Uterus (tissue), 4 donors: ENCODE data around the gene CDC27. TPM values are rescaled to one million over a fixed set of nuclear protein-coding genes. Genes with fewer than 3 reads are reported as not detected.
A peak's percentile ranks its signal among the peaks of the same experiment; 100 is the strongest.

Experiments used
- DNase-seq, 2 donors: peaks; one replicate each; pipeline ENCODE4 v3.0.0-alpha.2; 2019 to 2020
- H3K27ac ChIP-seq, 2 donors: fragments of 200-600 bp; sonication (generic); 1 replicate in 1 of 2; 2 replicates in 1 of 2; pipeline ENCODE4 v1.5.1; 2016 to 2018
- H3K27me3 ChIP-seq, 2 donors: fragments of 200-600 bp; sonication (generic); one replicate each; pipeline ENCODE4 v1.5.1; 2018 to 2019; ENCODE audit warnings: control low read depth in 1 of 2
- H3K36me3 ChIP-seq, 2 donors: fragments of 200-600 bp; sonication (generic); one replicate each; pipeline ENCODE4 v1.5.1; 2019; ENCODE audit warnings: control low read depth in 1 of 2
- H3K4me1 ChIP-seq, 2 donors: fragments of 200-600 bp; sonication (generic); one replicate each; pipeline ENCODE4 v1.5.1; 2018 to 2019; ENCODE audit warnings: control low read depth in 1 of 2
- H3K4me3 ChIP-seq, 2 donors: fragments of 200-600 bp; sonication (generic); 1 replicate in 1 of 2; 2 replicates in 1 of 2; pipeline ENCODE4 v1.5.1; 2018 to 2019; ENCODE audit warnings: mild to moderate bottlenecking in 1 of 2
- H3K9me3 ChIP-seq, 2 donors: fragments of 200-600 bp; sonication (generic); one replicate each; pipeline ENCODE4 v1.5.1; 2019; ENCODE audit warnings: control low read depth in 1 of 2
- CTCF ChIP-seq, 4 experiments: fragments of 200-600 bp in 2 of 4; fragments of 450-650 bp in 2 of 4; sonication (generic) in 2 of 4; IDR thresholded peaks; one replicate each; pipeline ENCODE4 v1.5.1; 2016 to 2019; ENCODE audit warnings: antibody characterized with exemption in 4 of 4, mild to moderate bottlenecking in 2 of 4, moderate library complexity in 1 of 4
- POLR2A ChIP-seq, 2 donors: fragments of 450-650 bp; IDR thresholded peaks; one replicate each; pipeline ENCODE4 v1.6.1; 2016; ENCODE audit warnings: antibody characterized with exemption in 2 of 2, mild to moderate bottlenecking in 1 of 2, moderate library complexity in 1 of 2
- intact Hi-C: fragments of 100-400 bp; cut with DNase I; formaldehyde crosslinking; loops from one replicate; pipeline ENCODE4 v1.15.1; 2023; ENCODE audit warnings: low total_unique reads
- total RNA-seq, 4 donors: library from RNA; depleted of rRNA in 3 of 4; stranded (reverse); fragments of >200 nt in 3 of 4; gene quantifications; one replicate each; pipeline versions ENCODE4 v1.1.0 to v1.2.4, GENCODE V29; 2014 to 2023
- donor health status: DM: yes; HTN: yes; CAD: no.

The CDC27 gene
- total RNA-seq, 4 donors from 2014 or later = 87.1 to 129 (median 108) TPM

- peak in 1 of 4 experiments; percentile 12 for TF ChIP-seq CTCF (IDR thresholded peaks at IDR 0.05)
- peak in 1 of 2 donors; percentile 59 for TF ChIP-seq POLR2A (IDR thresholded peaks at IDR 0.05)
- Histone ChIP-seq H3K27me3 (no peaks in the 10 kb centered on the region), H3K36me3 (no peaks in the 10 kb centered on the region), H3K4me3 (peak overlapping the region; percentile 69 to 97), H3K9me3 (no peaks in the 10 kb centered on the region), H3K4me1 (no peaks in the 10 kb centered on the region), H3K27ac (peak overlapping the region; percentile 75 to 88)
- DNase-seq = peak; percentile 94 to 97
- intact Hi-C loops = no loop called here
Measured at GRCh38 chr17:47099987-47100711, 88.9 kb downstream of the CDC27 start.

GRCh38 chr17:47099451-47099986 is 89.6 kb downstream of the CDC27 start:
- Histone ChIP-seq H3K9me3 (no peaks in the 10 kb centered on the region), H3K27ac (peak overlapping the region; percentile 75 to 88), H3K4me3 (peak overlapping the region; percentile 69 to 97), H3K27me3 (no peaks in the 10 kb centered on the region), H3K4me1 (no peaks in the 10 kb centered on the region), H3K36me3 (no peaks in the 10 kb centered on the region)
- no peak for DNase-seq
- TF ChIP-seq CTCF (IDR thresholded peaks at IDR 0.05) (no peak), POLR2A (IDR thresholded peaks at IDR 0.05) (no peak)
- intact Hi-C loops = no loop called here

- intact Hi-C loops = no loop called here
- no peak for TF ChIP-seq CTCF (IDR thresholded peaks at IDR 0.05)
- TF ChIP-seq POLR2A (IDR thresholded peaks at IDR 0.05) = no peak
- no peaks in the 10 kb centered on the region for H3K27me3 ChIP-seq
- H3K4me1 ChIP-seq = no peaks in the 10 kb centered on the region
- no peaks in the 10 kb centered on the region for H3K36me3 ChIP-seq
- H3K27ac ChIP-seq = no peak overlapping the region
- H3K4me3 ChIP-seq = no peak overlapping the region
- DNase-seq = no peak
- no peaks in the 10 kb centered on the region for H3K9me3 ChIP-seq
Measured at GRCh38 chr17:47096343-47096742, 92.8 kb downstream of the CDC27 start.

GRCh38 chr17:47095268-47095667 is 93.8 kb downstream of the CDC27 start:
- TF ChIP-seq CTCF (IDR thresholded peaks at IDR 0.05) (no peak), POLR2A (IDR thresholded peaks at IDR 0.05) (no peak)
- Histone ChIP-seq H3K4me3 (no peak overlapping the region), H3K36me3 (no peaks in the 10 kb centered on the region), H3K27ac (no peak overlapping the region), H3K27me3 (no peaks in the 10 kb centered on the region), H3K4me1 (no peaks in the 10 kb centered on the region), H3K9me3 (no peaks in the 10 kb centered on the region)
- DNase-seq = no peak
- intact Hi-C loops = no loop called here

- intact Hi-C loops = no loop called here
- no peak for DNase-seq
- Histone ChIP-seq H3K36me3 (no peaks in the 10 kb centered on the region), H3K27ac (no peak overlapping the region), H3K27me3 (no peaks in the 10 kb centered on the region), H3K4me3 (no peak overlapping the region), H3K4me1 (no peaks in the 10 kb centered on the region), H3K9me3 (no peaks in the 10 kb centered on the region)
- TF ChIP-seq POLR2A (IDR thresholded peaks at IDR 0.05) (no peak), CTCF (IDR thresholded peaks at IDR 0.05) (no peak)
Measured at GRCh38 chr17:47087093-47087492, 102.0 kb downstream of the CDC27 start.
